Transverse colon (tissue), 4 donors: ENCODE results near the gene PDE4DIP. TPM values are rescaled to one million over a fixed set of nuclear protein-coding genes. Genes with fewer than 3 reads are reported as not detected.
"Not testable (repeated sequence)": the region's sequence is repeated elsewhere in the genome, so short reads cannot be mapped to it uniquely, and the experiment has no call there.

Experiments used
- DNase-seq: peaks from one replicate; pipeline ENCODE4 v3.0.0-alpha.2; 2019
- H3K27ac ChIP-seq, 4 donors: fragments of 200-600 bp; sonication (generic); 2 replicates each; pipeline ENCODE4 v1.5.1; 2016 to 2018; ENCODE audit warnings: inconsistent platforms in 4 of 4
- H3K27me3 ChIP-seq: fragments of 200-600 bp; sonication (generic); 2 replicates; pipeline ENCODE4 v1.5.1; 2017; ENCODE audit warnings: inconsistent platforms
- H3K36me3 ChIP-seq, 4 donors: fragments of 200-600 bp; sonication (generic); 2 replicates each; pipeline ENCODE4 v1.5.1; 2017 to 2019; ENCODE audit warnings: inconsistent platforms in 4 of 4
- H3K4me1 ChIP-seq, 4 donors: fragments of 200-600 bp; sonication (generic); 2 replicates each; pipeline ENCODE4 v1.5.1; 2017 to 2020; ENCODE audit warnings: inconsistent platforms in 4 of 4
- H3K4me3 ChIP-seq, 4 donors: fragments of 200-600 bp; sonication (generic); 1 replicate in 1 of 4; 2 replicates in 3 of 4; pipeline versions ENCODE4 v1.5.1 to v1.6.1; 2017 to 2019; ENCODE audit warnings: inconsistent platforms in 4 of 4
- H3K9me3 ChIP-seq, 2 donors: fragments of 200-600 bp; sonication (generic); 2 replicates each; pipeline ENCODE4 v1.5.1; 2017 to 2019; ENCODE audit warnings: inconsistent platforms in 2 of 2
- CTCF ChIP-seq, 5 experiments: fragments of 200-600 bp in 3 of 5; fragments of 450-650 bp in 2 of 5; sonication (generic) in 3 of 5; IDR thresholded peaks; 1 replicate in 2 of 5; 2 replicates in 3 of 5; pipeline ENCODE4 v1.5.1; 2016 to 2017; ENCODE audit warnings: antibody characterized with exemption in 5 of 5, inconsistent platforms in 3 of 5, mild to moderate bottlenecking in 2 of 5, moderate library complexity in 1 of 5
- WGBS, 2 donors: methylation state at CpG; one replicate each; pipeline ENCODE4 v1.1.5; 2018; ENCODE audit warnings: low coverage in 1 of 2; 5-methylcytosine and 5-hydroxymethylcytosine counted together
- in situ Hi-C, 4 donors: fragments of 200-750 bp; cut with MboI; loops; one replicate each; pipeline versions ENCODE4 v1.15.0 to v1.15.1; 2017; ENCODE audit warnings: low sequenced_read_pairs in 3 of 4, low pct_ligation_motif_present in 1 of 4, low pct_unique_long_range_greater_than_20kb in 1 of 4
- intact Hi-C: fragments of 100-400 bp; cut with DNase I; formaldehyde crosslinking; loops from one replicate; pipeline ENCODE4 v1.15.1; 2023; ENCODE audit warnings: low total_unique reads
- total RNA-seq, 4 donors: library from RNA; depleted of rRNA; stranded (reverse); fragments of >200 nt; gene quantifications; one replicate each; pipeline ENCODE4 v1.1.0, GENCODE V29; 2016

PDE4DIP gene
- total RNA-seq, 4 donors from 2014 or later = 50.9 to 149 (median 57.3) TPM

- H3K4me1 ChIP-seq, in situ Hi-C loops, H3K27ac ChIP-seq, intact Hi-C loops, DNase-seq, H3K9me3 ChIP-seq, H3K4me3 ChIP-seq, H3K36me3 ChIP-seq, H3K27me3 ChIP-seq: not testable (repeated sequence)
- WGBS, 2 donors = 0% methylated on average over 2 of the region's 2 CpGs; no CpG with 5 or more reads in 1 of the 2 donors
- TF ChIP-seq CTCF (IDR thresholded peaks at IDR 0.05) = peak in 1 of 5 experiments; percentile 21
Observed at GRCh38 chr1:148966084-148966483, 121.9 kb downstream of the PDE4DIP start.

DNA sequence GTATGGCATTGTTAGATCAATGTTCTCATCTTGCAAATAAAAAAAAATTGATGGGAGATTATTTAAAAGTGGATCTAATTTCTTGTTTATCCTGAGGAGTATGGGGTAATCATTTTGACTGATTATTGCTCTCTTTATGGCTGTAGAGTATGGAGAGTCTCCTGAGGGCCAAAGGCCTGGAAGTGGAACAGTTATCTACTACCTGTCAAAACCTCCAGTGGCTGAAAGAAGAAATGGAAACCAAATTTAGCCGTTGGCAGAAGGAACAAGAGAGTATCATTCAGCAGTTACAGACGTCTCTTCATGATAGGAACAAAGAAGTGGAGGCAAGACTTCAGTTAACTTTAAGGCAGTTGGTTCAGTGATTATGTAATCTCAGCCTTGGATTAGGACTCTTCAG, 123.4 kb downstream of the PDE4DIP start:
- in situ Hi-C loops = not testable (repeated sequence)

GRCh38 chr1:148968682-148969081, 124.5 kb downstream of the PDE4DIP start:
- 93 to 100% methylated on average over 1 to 3 of the region's 3 CpGs for WGBS, 2 donors
- intact Hi-C loops, H3K36me3 ChIP-seq, DNase-seq, H3K27ac ChIP-seq, H3K9me3 ChIP-seq, in situ Hi-C loops, H3K4me1 ChIP-seq, H3K27me3 ChIP-seq, H3K4me3 ChIP-seq: not testable (repeated sequence)

More for the DNA sequence above, 123.4 kb downstream of the PDE4DIP start:
- intact Hi-C loops, H3K27ac ChIP-seq, H3K4me1 ChIP-seq, H3K9me3 ChIP-seq, H3K27me3 ChIP-seq, H3K4me3 ChIP-seq, H3K36me3 ChIP-seq, DNase-seq: not testable (repeated sequence)
- 100% methylated on average over 1 of the region's 2 CpGs; no CpG with 5 or more reads in 1 of the 2 donors for WGBS, 2 donors

DNA sequence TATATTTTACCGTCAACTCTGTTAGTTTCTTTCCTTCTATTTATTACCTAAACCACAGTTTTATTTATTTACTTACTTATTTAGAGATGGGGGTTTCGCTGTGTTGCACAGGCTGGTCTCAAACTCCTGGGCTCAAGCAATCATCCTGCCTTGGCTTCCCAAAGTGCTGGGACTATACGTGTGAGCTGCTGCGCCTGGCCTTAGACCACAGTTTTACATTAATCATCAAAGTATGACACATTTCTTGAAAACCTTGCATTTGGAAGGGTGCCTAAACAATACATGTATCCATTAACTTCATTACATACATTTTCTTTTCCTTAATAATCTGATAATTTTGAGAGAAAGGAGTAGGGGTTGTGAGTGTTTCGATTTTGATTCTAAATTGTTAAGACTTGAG, 124.9 kb downstream of the PDE4DIP start:
- intact Hi-C loops, H3K9me3 ChIP-seq, H3K4me3 ChIP-seq, H3K27ac ChIP-seq, DNase-seq, H3K36me3 ChIP-seq, H3K27me3 ChIP-seq, H3K4me1 ChIP-seq, in situ Hi-C loops: not testable (repeated sequence)
- WGBS, 2 donors = 82 to 100% methylated on average over 1 to 2 of the region's 5 CpGs

DNA sequence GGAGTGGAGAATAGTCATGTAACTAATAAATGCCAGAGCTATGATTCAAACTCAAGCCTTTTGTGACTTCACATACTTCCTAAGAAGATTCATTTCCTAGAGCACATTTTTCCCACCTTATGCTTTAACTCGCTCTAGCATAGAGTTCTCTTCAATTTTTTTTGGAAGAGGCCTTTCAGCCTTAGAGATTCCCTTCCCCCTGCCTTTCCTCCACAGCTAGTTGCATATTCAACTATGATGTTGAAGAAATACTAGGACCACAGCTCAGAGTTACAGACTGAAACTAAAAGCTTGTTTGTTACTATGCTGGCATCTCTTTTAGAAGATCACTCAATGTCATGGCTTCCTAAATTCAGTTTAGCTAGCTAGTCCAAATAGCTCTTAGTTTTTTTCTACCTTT, 131.2 kb downstream of the PDE4DIP start:
- 75 to 94% methylated on average over 1 of the region's 1 CpG for WGBS, 2 donors
- in situ Hi-C loops, intact Hi-C loops: not testable (repeated sequence)

DNA sequence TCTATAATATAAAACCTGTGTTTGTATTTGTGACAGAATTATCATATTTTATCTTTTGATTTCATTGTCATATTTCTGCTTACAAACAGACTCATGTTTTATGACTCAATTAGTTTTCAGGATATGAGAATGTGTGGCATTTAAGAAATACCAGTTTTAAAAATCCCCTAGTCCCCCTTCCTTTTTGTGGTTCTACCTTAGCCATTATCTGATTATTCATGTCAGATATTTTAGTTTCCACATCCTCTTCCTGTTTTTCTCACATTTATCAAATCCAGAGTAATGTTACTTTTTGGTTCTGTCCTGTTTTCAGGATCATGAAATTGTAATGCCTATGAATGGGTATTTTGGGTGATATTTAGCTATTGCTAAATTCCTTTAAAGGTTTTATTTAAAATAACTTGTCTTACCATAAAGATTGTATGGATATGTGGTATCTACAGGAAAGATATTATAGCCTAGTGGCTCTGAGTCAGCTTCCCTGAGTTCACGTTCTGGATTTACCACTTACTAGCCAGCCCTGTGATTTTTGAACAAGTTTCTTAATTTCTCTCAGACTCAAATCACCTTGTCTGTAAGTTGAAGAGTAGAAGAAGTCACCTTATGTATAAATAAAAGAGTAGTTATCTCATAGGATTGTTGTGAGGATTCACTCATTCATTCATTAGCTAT, 131.8 kb downstream of the PDE4DIP start:
- in situ Hi-C loops, H3K4me1 ChIP-seq, DNase-seq, H3K27me3 ChIP-seq, H3K27ac ChIP-seq, intact Hi-C loops, H3K4me3 ChIP-seq, H3K9me3 ChIP-seq: not testable (repeated sequence)
- peaks cover 0 to 31% (median 15%) of the 10 kb centered on the region in 4 donors for H3K36me3 ChIP-seq
- WGBS, 2 donors = 70% methylated on average over 1 of the region's 1 CpG; no CpG with 5 or more reads in 1 of the 2 donors

More for the DNA sequence above, 131.2 kb downstream of the PDE4DIP start:
- not testable (repeated sequence) for H3K4me3 ChIP-seq, H3K27ac ChIP-seq, H3K9me3 ChIP-seq, H3K27me3 ChIP-seq, H3K4me1 ChIP-seq, DNase-seq
- peaks cover 0 to 29% (median 14%) of the 10 kb centered on the region in 4 donors for H3K36me3 ChIP-seq

GRCh38 chr1:148977785-148978184, 133.6 kb downstream of the PDE4DIP start:
- H3K4me3 ChIP-seq, H3K27me3 ChIP-seq, H3K27ac ChIP-seq, DNase-seq, intact Hi-C loops, H3K4me1 ChIP-seq, H3K9me3 ChIP-seq, in situ Hi-C loops: not testable (repeated sequence)
- H3K36me3 ChIP-seq = peaks cover 0 to 43% (median 21%) of the 10 kb centered on the region in 4 donors
- WGBS, 2 donors = 100% methylated on average over 1 of the region's 1 CpG

DNA sequence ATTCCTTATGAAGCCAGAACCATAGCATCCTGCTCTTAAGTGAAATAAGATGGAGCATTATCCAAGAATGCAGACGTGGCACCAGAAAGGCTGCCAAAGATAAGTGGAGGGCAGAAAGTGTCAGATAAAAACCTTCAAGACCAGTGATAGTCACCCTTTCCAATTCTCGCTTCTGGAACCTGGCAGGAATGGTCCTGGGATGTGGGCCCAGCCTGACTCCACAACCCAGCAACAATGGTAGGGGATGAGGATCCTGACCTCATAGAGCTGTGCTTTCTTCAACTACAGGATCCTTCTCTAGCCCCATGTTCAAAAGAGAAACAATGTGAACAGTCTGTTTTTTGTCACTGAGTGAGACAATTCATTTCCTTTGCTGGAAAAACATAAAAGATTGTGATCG, 145.2 kb downstream of the PDE4DIP start:
- H3K4me3 ChIP-seq, H3K4me1 ChIP-seq, H3K27me3 ChIP-seq, H3K27ac ChIP-seq, in situ Hi-C loops, intact Hi-C loops, H3K36me3 ChIP-seq, DNase-seq, H3K9me3 ChIP-seq: not testable (repeated sequence)
- 74 to 79% methylated on average over 2 to 3 of the region's 3 CpGs for WGBS, 2 donors

DNA sequence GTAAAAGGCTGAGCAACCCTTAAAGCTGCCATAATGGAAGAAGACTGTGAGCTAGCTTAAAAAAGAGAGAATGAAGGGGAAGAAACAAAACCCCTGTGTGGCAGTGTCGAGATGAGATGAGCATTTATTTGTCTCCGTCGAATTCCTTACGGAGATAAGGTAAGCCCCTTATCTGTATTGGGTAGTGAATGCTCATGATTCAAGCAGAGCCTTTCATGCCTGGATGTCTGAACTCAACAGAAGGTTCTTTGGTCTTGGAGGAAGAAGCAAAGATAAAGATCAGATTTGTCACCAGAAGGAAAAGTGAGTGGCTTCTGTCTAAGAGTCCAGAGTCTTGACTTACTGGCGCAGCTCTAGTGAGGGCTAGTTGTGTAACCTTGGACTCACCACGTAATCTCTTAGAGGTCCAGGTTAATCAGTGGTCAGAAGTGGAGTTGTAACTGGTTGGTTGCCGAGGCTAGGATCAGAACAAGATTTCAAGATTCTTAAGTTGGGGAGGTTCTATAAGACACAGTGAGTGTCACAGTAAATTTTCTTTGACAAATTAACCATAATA, 146.1 kb downstream of the PDE4DIP start:
- H3K9me3 ChIP-seq, intact Hi-C loops, H3K36me3 ChIP-seq, H3K27ac ChIP-seq, H3K27me3 ChIP-seq, H3K4me1 ChIP-seq, in situ Hi-C loops, H3K4me3 ChIP-seq, DNase-seq: not testable (repeated sequence)
- WGBS, 2 donors = 85 to 89% methylated on average over 3 to 5 of the region's 7 CpGs

DNA sequence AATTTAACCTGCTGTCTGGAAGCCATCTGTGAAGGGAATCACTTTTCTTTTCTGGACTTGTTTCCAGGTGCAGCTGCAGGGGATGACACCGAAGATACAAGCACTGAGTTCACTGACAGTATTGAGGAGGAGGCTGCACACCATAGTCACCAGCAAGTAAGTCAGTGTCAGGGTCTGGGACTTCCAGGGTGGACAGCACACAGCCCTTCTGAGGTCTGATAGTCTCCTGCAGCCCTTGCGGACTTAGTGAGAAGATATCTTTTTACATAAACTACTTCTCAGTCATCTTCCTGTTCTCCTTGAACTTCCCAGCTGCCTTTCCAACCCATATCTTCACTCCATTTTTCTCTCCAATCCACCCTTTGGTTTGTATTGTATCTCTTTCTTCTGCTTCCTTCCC, 147.6 kb downstream of the PDE4DIP start:
- intact Hi-C loops, H3K4me1 ChIP-seq, H3K36me3 ChIP-seq, DNase-seq, H3K9me3 ChIP-seq, H3K27ac ChIP-seq, H3K4me3 ChIP-seq, H3K27me3 ChIP-seq, in situ Hi-C loops: not testable (repeated sequence)
- 87% methylated on average over 1 of the region's 2 CpGs; no CpG with 5 or more reads in 1 of the 2 donors for WGBS, 2 donors
